RWPE1 (cell line): ENCODE data around the gene NFATC2.

Source experiments
- CTCF ChIA-PET: fragments of 350-600 bp; sonication (Branson Sonifier 250); formaldehyde crosslinking; extraction: SDS; loops from one replicate; lab custom pipeline; 2021; lab: Yijun Ruan, JAX
- POLR2A ChIA-PET: fragments of 400-600 bp; formaldehyde crosslinking; extraction: SDS; loops from one replicate; lab custom pipeline; 2020; ENCODE audit warnings: antibody characterized with exemption; ENCODE audit not compliant: low non-redundant PET; lab: Yijun Ruan, JAX
- DNase-seq: peaks from one replicate; pipeline ENCODE4 v3.0.0; 2012; ENCODE audit warnings: low spot score
- H3K27ac ChIP-seq: fragments of 450-650 bp; 2 replicates; pipeline ENCODE4 v1.5.1; 2017
- CTCF ChIP-seq: fragments of 450-650 bp; conservative IDR thresholded peaks from 2 replicates; pipeline ENCODE4 v1.5.1; 2017; ENCODE audit warnings: low read depth, mild to moderate bottlenecking

Gene NFATC2

DNA sequence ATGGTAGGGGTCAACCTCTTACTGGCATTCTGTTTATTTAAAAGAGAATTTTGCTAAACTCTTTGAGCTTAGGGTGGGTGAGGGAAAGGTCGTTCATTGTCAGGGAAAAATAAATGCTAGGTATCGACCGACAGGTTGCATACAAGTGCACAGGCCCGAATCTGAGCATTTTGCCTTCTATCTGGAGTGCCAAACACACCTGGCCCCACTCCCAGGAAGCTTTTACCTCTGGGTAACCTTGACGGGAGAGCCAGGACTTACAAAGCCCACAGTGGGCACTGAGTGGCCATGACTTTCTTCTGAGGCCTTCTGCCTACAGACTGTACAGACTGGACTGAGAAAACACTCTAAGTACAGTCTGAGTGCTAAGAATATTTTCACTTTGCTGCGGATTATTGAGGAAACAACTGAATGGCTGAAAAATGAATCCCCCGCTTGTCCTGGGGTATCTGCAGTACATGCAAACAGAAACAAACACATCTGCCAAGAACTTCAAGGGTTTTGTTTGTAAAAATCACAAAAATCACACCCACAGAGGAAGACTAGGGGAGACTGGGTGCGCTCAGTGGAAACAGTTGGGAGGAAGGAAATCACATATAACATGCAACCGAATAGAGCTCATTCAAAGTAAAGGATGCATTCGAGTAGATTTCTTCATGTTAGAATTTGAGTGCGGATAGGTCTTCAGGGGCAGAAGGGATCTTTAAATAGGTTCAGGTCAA, 152.8 kb downstream of the NFATC2 start:
- H3K27ac ChIP-seq = no peak overlapping the region
- CTCF ChIA-PET = interaction anchor here (0.6 to 1.9 kb wide), 5 partner anchors 17 to 411 kb away, joined by 3 to 14 read pairs (median 4); no protein-coding TSS in a partner anchor
- POLR2A ChIA-PET = no interaction called here
- DNase-seq = no peak
- TF ChIP-seq CTCF = no peak

GRCh38 chr20:51388756-51389542, 153.6 kb downstream of the NFATC2 start:
- DNase-seq = no peak
- no peak for TF ChIP-seq CTCF

DNA sequence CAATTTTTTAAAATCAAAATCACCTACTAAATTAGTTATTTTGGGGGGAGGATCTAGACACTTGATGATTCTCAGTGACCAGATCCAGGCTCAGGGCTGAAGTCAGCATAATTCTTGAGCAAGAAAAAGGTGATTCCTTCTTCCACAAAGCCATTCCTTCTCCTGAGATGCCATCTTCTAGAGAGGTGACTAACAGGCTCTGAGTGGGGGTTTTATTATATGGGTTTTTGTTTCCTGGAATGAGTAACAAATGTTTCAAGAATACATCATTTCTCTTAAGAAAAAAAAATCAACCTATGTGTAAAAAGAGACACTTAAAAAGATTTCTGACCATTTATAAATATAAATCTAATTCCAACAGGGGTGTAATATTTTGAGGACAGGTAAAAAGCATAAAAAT, 154.3 kb downstream of the NFATC2 start:
- CTCF ChIA-PET = interaction anchor here (0.5 to 4.0 kb wide), 2 partner anchors 207 to 678 kb away, joined by 3 to 73 read pairs; no protein-coding TSS in a partner anchor
- POLR2A ChIA-PET = no interaction called here
- DNase-seq = peak; percentile 71
- H3K27ac ChIP-seq = no peak overlapping the region
- no peak for TF ChIP-seq CTCF

More at GRCh38 chr20:51388756-51389542, 153.6 kb downstream of the NFATC2 start:
- no peak overlapping the region for H3K27ac ChIP-seq
- ChIA-PET CTCF (interaction anchor here (0.5 to 1.9 kb wide), 4 partner anchors 29 to 677 kb away, joined by 3 to 14 read pairs (median 4); no protein-coding TSS in a partner anchor), POLR2A (no interaction called here)

- TF ChIP-seq CTCF = no peak
- CTCF ChIA-PET = interaction anchor here (0.6 to 4.0 kb wide), 6 partner anchors 24 to 437 kb away, joined by 3 to 73 read pairs (median 5); no protein-coding TSS in a partner anchor
- H3K27ac ChIP-seq = no peak overlapping the region
- POLR2A ChIA-PET = no interaction called here
- DNase-seq = no peak
Observed at GRCh38 chr20:51387125-51387875, 155.2 kb downstream of the NFATC2 start.

DNA sequence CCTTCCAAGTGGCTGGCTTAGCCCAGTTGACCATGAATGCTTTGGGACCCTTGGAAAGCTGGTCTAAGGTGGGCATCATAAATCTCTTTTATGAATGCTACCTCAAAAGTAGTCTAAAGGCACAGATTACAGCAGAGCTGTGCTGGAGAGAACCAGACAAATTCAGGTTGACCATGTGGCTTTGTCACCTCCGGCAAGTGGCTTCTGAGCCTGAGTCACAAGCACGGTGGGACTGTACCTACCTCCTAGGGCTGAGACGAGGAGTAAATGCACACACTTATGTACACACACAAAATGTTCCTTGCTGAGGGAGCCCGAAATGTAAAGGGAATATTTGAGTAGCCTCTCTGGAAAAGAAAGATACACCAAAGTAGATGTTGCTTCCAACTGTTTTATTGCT, 155.9 kb downstream of the NFATC2 start:
- POLR2A ChIA-PET = no interaction called here
- no peak for DNase-seq
- no peak overlapping the region for H3K27ac ChIP-seq
- no peak for TF ChIP-seq CTCF
- CTCF ChIA-PET = interaction anchor here (0.5 to 4.0 kb wide), 10 partner anchors 16 to 438 kb away, joined by 3 to 73 read pairs (median 5); no protein-coding TSS in a partner anchor
